GM19372 (cell line): ENCODE data around the gene BCL2L13.
A peak's percentile ranks its signal among the peaks of the same experiment; 100 is the strongest.
"Not testable (repeated sequence)": the region's sequence is repeated elsewhere in the genome, so short reads cannot be mapped to it uniquely, and the experiment has no call there.

ENCODE experiments used
- ATAC-seq: cut with Tn5 transposase; IDR thresholded peaks from one replicate; pipeline ENCODE4 v1.9.1; 2021; ENCODE audit warnings: mild to moderate bottlenecking, low read depth, moderate library complexity; ENCODE audit not compliant: unreplicated experiment

Gene BCL2L13

DNA sequence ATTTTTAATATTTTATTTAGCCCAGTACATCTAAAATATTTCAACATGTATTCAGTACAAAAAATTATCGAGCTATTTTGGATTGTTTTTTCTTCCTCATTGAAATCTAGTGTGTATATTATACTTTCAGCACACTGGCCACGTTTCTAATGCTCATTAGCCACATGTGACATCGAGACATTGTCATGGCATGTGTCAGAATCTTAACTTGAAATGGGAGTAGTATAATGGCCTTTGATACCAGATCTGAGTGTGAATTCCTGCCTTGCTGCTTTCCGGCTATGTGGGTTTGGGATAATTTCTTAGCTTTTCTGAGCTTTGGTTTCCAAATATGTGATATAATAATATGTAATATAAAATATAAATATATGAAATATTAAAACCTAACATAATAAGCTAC is 54.3 kb downstream of the BCL2L13 start:
- no peak for ATAC-seq

GRCh38 chr22:17694193-17694592 is 55.6 kb downstream of the BCL2L13 start:
- no peak for ATAC-seq

GRCh38 chr22:17694752-17695151 is 56.2 kb downstream of the BCL2L13 start:
- no peak for ATAC-seq

GRCh38 chr22:17695986-17696385 is 57.4 kb downstream of the BCL2L13 start:
- ATAC-seq, result no peak

DNA sequence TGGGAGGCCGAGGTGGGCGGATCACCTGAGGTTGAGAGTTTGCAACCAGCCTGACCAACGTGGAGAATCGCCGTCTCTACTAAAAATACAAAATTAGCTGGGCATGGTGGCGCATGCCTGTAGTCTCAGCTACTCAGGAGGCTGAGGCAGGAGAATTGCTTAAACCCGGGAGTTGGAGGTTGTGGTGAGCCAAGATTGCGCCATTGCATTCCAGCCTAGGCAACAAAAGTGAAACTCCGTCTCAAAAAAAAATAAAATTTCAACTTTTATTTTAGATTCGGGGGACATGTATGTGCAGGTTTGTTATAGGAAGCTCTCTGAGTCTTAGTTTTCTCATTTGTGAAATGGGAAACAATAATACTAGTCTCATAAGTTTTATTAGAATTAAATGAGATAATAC is 58.6 kb downstream of the BCL2L13 start:
- not testable (repeated sequence) for ATAC-seq

- ATAC-seq, result not testable (repeated sequence)
These were observed 59.7 kb downstream of the BCL2L13 start for GRCh38 chr22:17698276-17698675.

- no peak for ATAC-seq
These were observed 60.4 kb downstream of the BCL2L13 start for GRCh38 chr22:17698948-17699347.

DNA sequence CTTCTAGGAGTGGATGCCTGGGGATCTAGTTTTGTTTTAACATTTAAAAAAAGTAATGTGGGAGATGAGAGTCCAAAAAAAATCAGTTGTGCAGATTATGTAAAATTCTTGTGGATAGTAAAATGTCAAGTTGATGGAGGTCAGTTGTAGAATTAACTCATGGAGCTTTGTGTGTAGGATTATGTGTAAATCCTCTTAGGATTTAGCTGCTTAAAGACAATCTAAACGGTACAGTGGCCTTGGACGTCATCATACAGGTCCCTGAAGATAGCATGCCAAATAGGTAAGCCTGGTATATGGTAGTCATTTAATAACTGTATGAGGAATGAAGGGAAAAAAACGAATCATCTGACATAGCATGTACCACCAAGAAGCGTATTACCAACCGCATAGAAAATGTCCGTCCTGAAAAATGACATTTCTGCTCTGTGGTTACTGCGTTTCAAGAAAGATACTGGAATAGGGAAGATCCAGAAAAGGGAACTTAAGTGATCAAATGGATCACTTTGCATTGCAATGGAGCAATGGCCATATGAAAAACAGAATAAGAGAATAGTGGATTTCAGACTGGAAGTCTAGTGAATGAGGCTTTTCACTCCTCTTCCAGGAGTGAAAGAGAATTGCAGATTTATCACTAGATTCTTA is 61.3 kb downstream of the BCL2L13 start:
- ATAC-seq, result no peak

DNA sequence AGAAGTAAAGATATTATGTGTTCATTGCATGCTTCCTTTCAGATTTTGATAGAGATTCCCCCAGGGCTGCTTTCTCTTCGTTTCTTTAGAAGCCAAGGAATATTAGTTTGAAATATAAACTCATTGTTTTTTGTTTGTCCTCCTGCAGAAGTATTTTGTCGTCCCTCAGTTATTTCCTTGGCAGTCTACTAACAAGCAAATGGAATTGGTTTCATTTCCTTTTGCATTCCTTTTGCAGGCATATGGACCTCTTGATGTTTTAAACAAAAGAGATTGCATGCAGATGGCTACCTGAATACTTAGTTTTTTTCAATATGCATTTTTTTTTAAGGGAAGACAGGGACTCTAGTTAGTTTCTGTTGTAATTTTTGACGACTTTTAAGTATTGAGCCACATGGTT is 62.2 kb downstream of the BCL2L13 start:
- ATAC-seq, result no peak

- ATAC-seq, result no peak
These were observed 65.3 kb downstream of the BCL2L13 start for GRCh38 chr22:17703811-17704210.

- no peak for ATAC-seq
These were observed 67.0 kb downstream of the BCL2L13 start for GRCh38 chr22:17705546-17705945.

- ATAC-seq, result peak; percentile 74
These were observed 67.7 kb downstream of the BCL2L13 start for GRCh38 chr22:17705951-17706900.

GRCh38 chr22:17706947-17707346 is 68.4 kb downstream of the BCL2L13 start:
- no peak for ATAC-seq

GRCh38 chr22:17707526-17707925 is 69.0 kb downstream of the BCL2L13 start:
- ATAC-seq, result no peak

- ATAC-seq, result no peak
These were observed 71.5 kb downstream of the BCL2L13 start for GRCh38 chr22:17710023-17710422.

GRCh38 chr22:17712441-17712840 is 73.9 kb downstream of the BCL2L13 start:
- no peak for ATAC-seq

GRCh38 chr22:17716529-17716928 is 78.0 kb downstream of the BCL2L13 start:
- ATAC-seq, result no peak

DNA sequence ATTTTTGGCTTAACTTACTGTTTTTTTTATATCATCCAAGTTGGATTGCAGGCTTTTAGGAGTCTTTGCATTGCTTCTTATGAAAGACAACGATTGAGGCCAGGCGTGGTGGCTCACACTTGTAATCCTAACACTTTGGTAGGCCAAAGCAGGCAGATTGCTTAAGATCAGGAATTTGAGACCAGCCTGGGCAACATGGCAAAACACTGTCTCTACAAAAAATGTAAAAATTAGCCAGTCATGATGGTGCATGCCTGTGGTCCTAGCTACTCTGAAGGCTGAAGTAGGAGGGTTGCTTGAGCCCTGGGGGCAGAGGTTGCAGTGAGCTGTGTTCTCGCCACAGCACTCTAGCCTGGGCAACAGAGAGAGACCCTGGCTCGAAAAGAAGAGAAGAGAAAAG is 79.2 kb downstream of the BCL2L13 start:
- no peak for ATAC-seq

DNA sequence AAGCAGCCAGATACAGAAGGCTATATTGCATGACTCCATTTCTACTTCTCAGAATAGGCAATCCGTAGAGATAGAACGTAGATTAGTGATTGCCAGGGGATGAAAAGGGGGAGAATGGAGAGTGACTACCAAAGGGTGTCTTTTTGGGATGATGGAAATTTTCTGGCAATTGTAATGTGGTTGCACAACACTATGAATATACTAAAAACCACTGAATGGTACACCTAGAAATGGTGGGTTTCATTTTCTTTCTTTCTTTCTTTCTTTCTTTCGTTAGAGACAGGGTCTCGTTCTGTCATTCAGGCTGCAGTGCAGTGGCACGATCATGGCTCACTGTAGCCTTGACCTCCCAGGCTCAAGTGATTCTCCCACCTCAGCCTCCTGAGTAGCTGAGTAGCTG is 81.4 kb downstream of the BCL2L13 start:
- no peak for ATAC-seq

- no peak for ATAC-seq
These were observed 85.7 kb downstream of the BCL2L13 start for GRCh38 chr22:17724241-17724640.

DNA sequence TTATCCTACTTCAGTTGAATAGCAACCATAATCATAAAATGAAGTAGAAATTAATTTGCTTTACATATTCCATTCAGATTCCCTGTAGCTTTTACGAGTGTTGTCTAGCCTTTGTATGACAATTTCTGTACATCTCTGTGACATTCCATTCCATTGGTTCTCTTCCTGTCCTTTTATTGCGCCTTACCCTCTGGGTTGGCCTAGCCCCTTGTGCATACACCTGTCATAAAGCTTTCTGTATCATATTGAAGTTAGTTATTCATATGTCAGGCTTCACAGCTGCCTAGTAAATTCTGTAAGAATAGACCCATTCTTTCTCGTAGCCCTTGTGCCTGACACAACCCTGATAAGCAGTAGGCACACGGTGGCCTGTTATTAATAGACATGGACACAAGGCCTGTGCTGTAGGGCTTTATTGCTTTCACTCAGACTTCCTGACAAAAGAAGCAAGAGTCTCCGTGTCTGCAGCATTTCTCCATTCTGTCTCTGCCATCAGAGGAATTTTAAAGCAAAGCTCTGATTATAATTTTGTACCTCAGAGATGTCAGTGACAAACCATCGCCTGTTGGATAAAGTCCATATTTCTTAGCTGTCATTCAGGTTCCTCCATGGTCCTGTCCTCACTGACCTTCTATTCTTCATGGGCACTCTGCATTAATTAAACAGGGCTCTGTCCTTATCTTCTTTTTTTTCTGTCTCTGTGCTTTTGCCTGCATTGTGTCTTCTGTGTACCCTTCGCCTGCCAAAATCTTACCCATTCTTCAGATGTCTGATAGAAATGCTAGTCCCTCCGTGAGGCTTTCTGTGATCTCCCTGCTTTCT is 86.3 kb downstream of the BCL2L13 start:
- ATAC-seq, result no peak
